IPS-11a (cell line): ENCODE data around the gene BCAS1.

Experiments
- H3K4me3 ChIP-seq: one replicate; pipeline ENCODE4 v1.5.1; 2013; ENCODE audit warnings: low read depth, low read length, control low read depth

Gene BCAS1

DNA sequence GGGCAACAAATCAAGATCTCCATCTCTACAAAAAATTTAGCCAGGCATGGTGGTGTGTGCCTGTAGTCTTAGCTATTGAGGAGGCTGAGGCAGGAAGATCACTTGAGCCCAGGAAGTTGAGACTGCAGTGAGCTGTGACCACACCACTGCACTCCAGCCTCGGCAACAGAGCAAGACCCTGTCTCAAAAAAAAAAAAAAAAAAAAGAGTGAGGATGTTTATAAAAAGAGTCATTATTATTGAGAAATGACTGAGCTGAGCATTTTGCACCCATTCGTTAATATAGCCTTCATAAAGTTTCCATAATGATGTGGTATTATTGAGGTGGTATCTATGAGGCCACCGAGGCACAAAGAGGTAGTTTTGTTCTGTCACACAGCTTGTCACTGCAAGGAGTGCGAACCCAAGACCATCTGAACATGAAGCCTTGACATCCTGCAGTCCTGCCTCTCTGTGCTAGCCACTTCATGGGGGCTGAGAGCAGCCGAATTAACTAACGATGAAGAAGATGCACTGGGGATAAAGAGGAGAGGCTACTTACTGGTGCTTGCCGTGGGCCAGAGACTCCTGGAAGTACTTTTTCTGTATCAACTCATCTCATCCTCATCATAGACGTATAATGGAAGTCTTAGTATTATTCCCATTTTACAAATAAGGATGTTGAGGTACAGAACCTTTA, 175.5 kb downstream of the BCAS1 start:
- no peak overlapping the region for H3K4me3 ChIP-seq
